T-helper 2 cell treated with Interferon-gamma antibody and Interleukin-4, amounts not matched to agents 100 ng/mL and 5 ng/mL, for 36 hours (primary cell): ENCODE results near the gene HID1. TPM values are rescaled to one million over a fixed set of nuclear protein-coding genes. Genes with fewer than 3 reads are reported as not detected.
"Not testable (repeated sequence)": the region's sequence is repeated elsewhere in the genome, so short reads cannot be mapped to it uniquely, and the experiment has no call there.

Source experiments
- intact Hi-C: fragments of 100-400 bp; cut with micrococcal nuclease; formaldehyde crosslinking; loops from one replicate; pipeline ENCODE4 v1.15.1; 2023
- total RNA-seq: library from RNA; stranded (reverse); gene quantifications from 2 replicates; pipeline ENCODE4 v1.2.3, GENCODE V29; 2022

The HID1 gene, protein sequence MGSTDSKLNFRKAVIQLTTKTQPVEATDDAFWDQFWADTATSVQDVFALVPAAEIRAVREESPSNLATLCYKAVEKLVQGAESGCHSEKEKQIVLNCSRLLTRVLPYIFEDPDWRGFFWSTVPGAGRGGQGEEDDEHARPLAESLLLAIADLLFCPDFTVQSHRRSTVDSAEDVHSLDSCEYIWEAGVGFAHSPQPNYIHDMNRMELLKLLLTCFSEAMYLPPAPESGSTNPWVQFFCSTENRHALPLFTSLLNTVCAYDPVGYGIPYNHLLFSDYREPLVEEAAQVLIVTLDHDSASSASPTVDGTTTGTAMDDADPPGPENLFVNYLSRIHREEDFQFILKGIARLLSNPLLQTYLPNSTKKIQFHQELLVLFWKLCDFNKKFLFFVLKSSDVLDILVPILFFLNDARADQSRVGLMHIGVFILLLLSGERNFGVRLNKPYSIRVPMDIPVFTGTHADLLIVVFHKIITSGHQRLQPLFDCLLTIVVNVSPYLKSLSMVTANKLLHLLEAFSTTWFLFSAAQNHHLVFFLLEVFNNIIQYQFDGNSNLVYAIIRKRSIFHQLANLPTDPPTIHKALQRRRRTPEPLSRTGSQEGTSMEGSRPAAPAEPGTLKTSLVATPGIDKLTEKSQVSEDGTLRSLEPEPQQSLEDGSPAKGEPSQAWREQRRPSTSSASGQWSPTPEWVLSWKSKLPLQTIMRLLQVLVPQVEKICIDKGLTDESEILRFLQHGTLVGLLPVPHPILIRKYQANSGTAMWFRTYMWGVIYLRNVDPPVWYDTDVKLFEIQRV
- total RNA-seq = 0.34 and 0.59 TPM in 2 replicates

- intact Hi-C loops = loop anchor here (5.0 kb wide), 1 partner anchor 40 kb away; the partner anchor contains the start of gene MRPL58
Observed at GRCh38 chr17:74972107-74972972, at the start of gene HID1. TSS of gene HID1 (minus strand) at chr17:74972759. CDS start at chr17:74972656, 103 bp downstream.

GRCh38 chr17:75020331-75021110 lies 48.0 kb upstream of the HID1 start:
- intact Hi-C loops = no loop called here

- intact Hi-C loops = no loop called here
Observed at GRCh38 chr17:75019710-75020109, 47.2 kb upstream of the HID1 start.

- intact Hi-C loops = no loop called here
Observed at GRCh38 chr17:75019146-75019545, 46.6 kb upstream of the HID1 start.

GRCh38 chr17:75013092-75013559 lies 40.6 kb upstream of the HID1 start:
- intact Hi-C loops = loop anchor here (2.0 to 5.0 kb wide), 2 partner anchors 26 to 41 kb away; partner anchors contain the start of genes CDR2L and HID1

DNA sequence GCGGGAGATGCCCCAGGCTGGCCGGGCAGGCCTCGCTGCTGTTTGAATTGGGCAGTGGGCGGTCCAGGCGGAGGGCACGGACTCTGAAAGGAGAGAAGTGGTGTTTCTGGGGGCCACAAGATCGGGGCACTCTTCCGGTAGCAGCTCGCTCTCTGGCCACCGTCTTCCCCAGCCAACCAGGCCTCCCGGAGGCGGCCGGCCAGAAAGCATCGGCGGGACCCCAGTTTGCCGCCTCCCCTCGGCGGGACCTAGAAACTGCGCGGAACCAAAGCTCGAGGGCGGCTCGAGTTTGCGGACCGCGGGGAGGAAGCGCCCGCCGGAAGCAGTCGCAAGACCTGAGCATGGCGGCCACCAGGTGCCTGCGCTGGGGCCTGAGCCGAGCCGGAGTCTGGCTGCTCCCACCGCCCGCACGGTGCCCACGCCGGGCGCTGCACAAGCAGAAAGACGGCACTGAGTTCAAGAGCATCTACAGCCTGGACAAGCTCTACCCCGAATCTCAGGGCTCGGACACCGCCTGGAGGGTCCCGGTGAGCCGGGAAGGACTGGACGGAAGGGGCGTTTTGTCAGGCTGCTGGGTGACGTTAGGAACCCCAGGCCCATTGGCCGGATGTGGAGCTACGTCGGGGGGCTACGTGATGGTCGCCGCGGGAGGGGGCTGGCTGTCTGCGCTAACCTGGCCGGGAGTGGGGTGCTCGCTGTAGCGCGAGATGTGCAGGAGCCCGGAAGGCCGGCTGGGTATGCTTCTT lies 40.0 kb upstream of the HID1 start, which contains the start of gene MRPL58:
MRPL58 (plus strand) TSS at position 325 of the 746 bp plus-strand sequence; CDS start at position 342, 17 bp downstream.
- intact Hi-C loops = loop anchor here (1.0 to 5.0 kb wide), 3 partner anchors 21 to 40 kb away; partner anchors contain the start of genes CDR2L and HID1

DNA sequence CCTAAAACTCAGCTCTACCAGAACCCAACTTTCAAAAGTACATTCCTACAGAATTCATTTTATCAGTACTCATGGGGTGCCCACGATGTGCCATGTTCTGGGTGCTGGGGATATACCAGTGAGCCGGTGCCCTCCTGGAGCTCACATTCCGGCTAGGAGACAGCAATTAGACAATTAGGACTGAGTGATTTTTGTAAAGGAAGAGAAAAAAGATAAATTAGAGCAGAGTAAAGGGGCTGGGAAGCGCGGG lies 39.5 kb upstream of the HID1 start:
- intact Hi-C loops = loop anchor here (1.0 to 5.0 kb wide), 3 partner anchors 21 to 40 kb away; partner anchors contain the start of genes CDR2L and HID1

- intact Hi-C loops = loop anchor here (1.0 to 5.0 kb wide), 3 partner anchors 22 to 39 kb away; partner anchors contain the start of genes CDR2L and HID1
Observed at GRCh38 chr17:75011401-75012095, 39.0 kb upstream of the HID1 start.

DNA sequence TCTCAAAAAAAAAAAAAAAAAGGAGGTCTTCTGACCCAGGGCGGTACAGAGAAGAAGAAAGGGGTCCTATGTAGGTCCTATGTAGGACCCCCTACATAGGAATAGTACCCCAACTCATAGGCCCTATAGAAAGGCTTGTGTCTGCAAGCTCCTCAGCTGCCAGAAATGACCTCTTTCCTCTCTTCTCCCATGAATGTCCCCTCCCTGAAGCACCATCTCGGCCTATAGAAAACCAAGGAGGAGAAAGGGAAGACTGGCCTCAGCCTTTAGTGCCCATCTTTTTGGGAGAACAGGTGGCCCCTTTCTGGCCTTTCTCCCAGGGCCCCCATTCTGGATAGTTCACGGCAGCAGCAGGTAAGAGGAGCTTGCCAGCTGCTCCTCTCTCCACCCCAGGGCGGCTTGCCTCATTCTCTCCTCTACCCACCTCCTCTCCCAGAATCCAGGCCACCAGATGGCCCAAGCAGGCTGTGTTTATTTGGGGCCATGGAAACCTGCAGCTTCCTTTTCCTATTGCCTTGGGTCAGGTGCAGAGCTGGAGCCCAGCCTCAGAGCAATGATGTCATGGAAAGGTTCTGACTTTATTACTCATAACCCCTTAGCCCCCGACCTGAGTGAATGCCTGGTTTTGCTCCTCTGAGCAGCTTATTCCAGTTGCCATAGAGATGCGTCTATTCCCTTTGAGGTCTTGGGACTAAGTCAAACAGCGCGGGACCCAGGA lies 38.3 kb upstream of the HID1 start:
- intact Hi-C loops = loop anchor here (5.0 kb wide), 1 partner anchor 39 kb away; the partner anchor contains the start of gene HID1

- intact Hi-C loops = no loop called here
Observed at GRCh38 chr17:75009139-75009724, 36.7 kb upstream of the HID1 start.

- intact Hi-C loops = no loop called here
Observed at GRCh38 chr17:75008373-75008772, 35.8 kb upstream of the HID1 start.

GRCh38 chr17:75006653-75007052 lies 34.1 kb upstream of the HID1 start:
- intact Hi-C loops = no loop called here

DNA sequence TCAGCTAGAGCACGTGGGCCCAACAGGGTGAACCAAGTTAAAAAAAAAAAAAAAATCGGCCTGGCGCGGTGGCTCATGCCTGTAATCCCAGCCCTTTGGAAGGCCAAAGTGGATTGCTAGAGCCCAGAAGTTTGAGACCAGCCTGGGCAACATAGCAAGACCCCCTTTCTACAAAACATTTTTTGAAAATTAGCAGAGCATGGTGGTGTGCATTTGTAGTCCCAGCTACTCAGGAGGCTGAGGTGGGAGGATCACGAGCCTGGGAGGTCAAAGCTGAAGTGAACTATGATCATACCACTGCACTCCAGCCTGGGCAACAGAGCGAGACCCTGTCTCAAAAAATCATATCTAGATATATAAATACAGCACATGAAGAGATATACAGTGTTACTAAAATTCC lies 33.5 kb upstream of the HID1 start:
- intact Hi-C loops = not testable (repeated sequence)

- intact Hi-C loops = no loop called here
Observed at GRCh38 chr17:75005291-75005690, 32.7 kb upstream of the HID1 start.

DNA sequence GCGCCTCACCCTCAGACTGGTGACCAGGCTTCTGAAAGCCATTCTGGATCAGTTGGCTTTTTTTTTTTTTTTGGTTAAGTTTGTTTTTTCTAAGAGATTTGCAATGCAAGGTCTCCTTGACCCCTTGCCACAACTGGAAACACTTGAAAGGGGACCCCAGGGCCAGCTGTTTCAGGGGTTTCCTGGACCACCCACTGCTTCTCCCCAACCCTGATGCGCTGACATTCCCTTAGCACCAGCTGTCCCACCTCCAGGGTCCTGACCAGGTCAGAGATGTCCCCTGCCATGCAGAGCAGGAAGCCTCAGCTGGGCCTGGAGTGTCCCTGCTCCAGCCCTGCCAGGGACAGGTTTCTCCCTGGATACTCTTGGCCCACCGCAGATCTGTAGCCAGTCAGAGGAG lies 31.8 kb upstream of the HID1 start:
- intact Hi-C loops = no loop called here

DNA sequence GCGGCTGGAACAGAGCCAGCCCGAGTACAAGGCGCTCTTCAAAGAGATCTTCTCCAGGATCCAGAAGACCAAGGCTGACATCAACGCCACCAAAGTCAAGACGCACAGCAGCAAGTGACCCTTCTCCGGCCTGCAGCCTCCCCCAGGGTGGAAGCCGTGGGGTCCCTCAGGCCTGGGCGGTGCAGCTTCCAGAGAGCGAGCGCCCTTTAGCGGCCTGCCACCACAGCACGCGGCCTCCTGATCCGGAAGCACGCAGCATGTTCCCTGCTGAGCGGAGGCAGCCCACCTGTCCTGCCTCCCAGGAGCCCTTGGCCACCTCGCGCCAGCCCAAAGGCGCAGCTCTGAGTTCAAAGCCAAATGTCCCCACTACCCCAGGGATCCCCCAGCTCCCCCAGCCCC lies 31.4 kb upstream of the HID1 start:
- intact Hi-C loops = no loop called here

GRCh38 chr17:75003070-75003956 lies 30.8 kb upstream of the HID1 start:
- intact Hi-C loops = no loop called here
